SIG-M5 treated with dmso at 0.1 percent for 504 hours (cell line): ENCODE measurements around the gene CAMTA1.
A peak's percentile ranks its signal among the peaks of the same experiment; 100 is the strongest.

ENCODE experiments used
- DNase-seq: peaks from one replicate; lab custom pipeline; 2025; ENCODE audit not compliant: unreplicated experiment; lab: John Stamatoyannopoulos, UW

Gene CAMTA1

GRCh38 chr1:6776389-6776788 is 8.9 kb upstream of the CAMTA1 start:
- DNase-seq: no peak

DNA sequence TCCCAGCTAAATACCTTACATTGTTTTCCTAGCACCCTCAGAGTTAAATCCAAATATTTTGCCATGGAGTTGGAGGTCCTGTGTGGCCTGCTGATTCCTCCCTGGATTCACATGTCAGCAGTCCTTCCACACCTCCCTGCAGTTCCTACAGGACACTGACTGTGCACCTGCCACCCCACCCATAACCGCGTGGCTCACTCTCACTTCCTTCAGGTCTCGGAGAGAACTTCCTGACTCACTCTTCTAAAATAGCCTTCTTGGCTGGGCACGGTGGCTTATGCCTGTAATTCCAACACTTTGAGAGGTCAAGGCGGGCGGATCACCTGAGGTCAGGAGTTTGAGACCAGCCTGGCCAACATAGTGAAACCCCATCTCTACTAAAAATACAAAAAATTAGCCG is 8.4 kb upstream of the CAMTA1 start:
- DNase-seq: no peak

GRCh38 chr1:6777813-6778212 is 7.4 kb upstream of the CAMTA1 start:
- DNase-seq: no peak

DNA sequence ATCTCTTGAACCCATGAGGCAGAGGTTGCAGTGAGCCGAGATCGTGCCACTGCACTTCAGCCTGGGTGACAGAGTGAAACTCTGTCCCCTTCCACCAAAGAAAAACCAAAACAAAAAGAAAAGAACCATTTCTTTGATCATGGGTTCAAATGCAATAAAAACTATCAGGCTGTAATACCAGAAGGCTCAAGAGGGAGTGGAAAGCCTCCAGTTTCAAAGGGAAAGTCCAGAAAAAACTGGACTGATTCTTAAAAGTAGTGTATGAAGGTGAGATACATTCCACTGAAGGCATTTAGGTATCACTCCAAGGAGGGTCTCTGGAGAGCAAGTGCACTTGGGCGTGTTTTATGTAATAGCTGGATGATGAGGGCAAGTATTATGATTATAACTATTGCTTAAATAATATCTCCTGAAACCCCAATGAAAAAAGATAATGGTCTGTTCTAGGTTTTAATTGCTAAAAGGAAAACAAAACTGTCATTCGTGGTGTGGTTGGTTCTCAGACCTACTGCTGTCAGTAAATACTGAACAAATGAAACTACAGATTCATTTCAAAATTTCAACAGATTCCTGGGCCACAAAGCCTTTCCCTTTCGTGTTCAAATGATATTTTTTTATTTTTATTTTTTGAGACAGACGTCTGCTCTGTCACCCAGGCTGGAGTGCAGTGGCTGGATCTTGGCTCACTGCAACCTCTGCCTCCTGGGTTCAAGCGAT is 6.0 kb upstream of the CAMTA1 start:
- no peak for DNase-seq

GRCh38 chr1:6782151-6782550 is 3.1 kb upstream of the CAMTA1 start:
- DNase-seq: no peak

DNA sequence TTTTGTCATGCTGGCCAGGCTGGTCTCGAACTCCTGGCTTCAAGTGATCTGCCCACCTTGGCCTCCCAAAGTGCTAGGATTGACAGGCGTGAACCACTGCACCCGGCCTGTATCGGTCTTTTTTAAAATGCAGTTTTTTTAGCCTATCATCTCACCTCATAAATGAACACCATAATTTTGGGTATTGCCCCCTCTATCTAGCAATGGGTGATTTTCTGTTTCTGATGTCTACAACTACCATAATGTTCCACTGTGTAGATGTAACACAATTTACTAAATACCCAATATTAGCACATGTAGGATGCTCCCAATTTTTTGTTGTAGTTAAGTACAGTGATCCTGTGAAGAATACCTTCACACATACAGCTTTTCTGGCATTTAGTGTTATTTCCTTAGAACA is 2.0 kb upstream of the CAMTA1 start:
- DNase-seq: no peak

GRCh38 chr1:6783936-6784559 is 1.2 kb upstream of the CAMTA1 start:
- peak; percentile 50 for DNase-seq

DNA sequence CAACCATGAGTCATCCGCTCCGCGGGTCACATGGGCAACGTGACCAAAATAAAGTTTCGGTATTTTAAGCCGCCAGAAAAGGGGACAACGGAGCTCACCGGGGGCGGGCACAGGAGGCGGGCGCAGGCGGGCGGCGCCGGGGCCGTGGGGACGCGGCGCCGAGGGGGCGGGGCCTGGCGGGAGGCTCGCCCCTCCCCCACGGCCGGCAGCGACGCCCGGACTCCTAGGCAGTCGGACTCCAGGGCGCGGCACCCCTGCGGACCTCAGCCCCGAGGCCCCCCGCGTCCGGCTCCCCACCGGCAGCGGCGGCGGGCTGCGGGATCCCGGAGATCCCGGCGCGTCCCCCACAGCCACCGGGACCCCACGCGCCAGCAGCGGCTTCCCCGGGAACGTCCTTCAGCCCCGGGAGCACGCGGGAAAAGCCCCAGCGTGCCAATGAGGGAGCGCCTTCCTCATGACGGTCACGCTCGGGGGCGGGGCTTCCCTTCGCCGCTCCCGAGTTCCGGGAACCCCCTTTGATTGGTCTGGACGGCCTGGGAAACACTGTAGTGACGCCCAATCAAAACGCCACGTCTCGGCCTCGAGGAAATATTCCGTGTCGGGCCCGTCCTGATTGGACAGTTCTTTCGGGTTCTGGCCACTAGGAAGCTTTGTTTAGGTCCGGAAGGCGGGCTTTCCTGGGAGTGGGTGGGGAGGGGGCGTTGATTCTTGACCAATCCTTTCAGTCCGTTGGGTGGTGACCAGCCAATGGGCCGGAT is 515 bp upstream of the CAMTA1 start:
- peak; percentile 99 for DNase-seq

- no peak for DNase-seq
These were observed 663 bp downstream of the CAMTA1 start for GRCh38 chr1:6785728-6786505.

- DNase-seq: no peak
These were observed 3.7 kb downstream of the CAMTA1 start for GRCh38 chr1:6788946-6789345.

GRCh38 chr1:6790146-6790545 is 4.9 kb downstream of the CAMTA1 start:
- no peak for DNase-seq

DNA sequence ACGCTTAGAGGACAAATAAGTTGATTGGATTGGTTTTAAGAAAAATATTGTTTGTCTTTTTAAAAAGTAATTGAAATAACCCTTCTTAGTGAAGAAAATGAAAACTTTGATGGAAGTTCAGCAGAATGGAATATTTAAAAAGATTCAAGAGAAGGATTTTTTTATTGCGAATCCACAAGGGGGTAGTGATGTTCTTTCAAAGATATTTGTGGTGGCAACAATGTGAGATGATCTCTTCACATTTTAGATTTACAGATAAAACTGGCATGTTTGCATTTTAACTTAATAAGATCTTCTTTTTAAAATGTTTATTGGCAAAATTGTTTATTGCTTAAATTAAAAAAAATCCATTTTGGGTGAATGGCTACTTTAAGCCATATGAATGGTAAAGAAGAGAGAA is 8.9 kb downstream of the CAMTA1 start:
- DNase-seq: no peak

- no peak for DNase-seq
These were observed 9.9 kb downstream of the CAMTA1 start for GRCh38 chr1:6795203-6795602.

DNA sequence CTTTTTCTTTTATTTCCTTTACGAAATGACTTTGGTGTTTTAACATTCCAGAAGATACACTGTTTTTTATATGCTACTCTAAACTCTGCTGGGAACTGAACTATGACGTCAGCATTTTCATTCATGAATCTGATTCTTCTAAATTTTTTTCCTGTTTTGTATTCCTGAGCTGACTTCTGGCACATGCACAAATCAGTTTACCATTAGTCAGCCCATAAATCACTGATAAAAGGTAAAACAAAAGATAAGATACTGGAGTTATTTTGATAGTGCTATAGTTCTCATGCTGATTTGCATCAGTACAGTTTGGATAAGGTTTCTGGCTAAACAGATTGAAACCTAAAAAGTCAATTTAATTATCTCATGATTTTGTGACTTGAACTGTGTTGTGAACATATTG is 10.4 kb downstream of the CAMTA1 start:
- no peak for DNase-seq

GRCh38 chr1:6796095-6796494 is 10.8 kb downstream of the CAMTA1 start:
- DNase-seq: no peak

DNA sequence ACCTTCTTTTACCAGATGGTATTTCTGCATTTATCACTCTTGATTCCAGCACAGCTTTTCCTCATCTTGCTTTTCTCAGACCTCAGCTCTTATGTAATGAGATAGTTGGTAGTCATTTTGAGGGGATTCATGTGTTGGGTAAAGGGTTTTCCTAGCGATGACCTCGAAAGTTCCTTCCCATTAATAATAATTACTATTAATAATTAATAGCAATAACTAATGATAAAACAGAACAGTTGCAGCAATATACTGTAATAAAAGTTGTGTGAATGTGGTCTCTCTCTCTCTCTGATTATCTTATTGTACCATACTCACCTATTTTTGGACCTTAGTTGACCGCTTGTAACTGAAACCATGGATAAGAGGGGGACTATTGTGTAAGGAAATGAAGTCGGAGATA is 14.2 kb downstream of the CAMTA1 start:
- DNase-seq: no peak

GRCh38 chr1:6800745-6801144 is 15.5 kb downstream of the CAMTA1 start:
- DNase-seq: peak; percentile 31

DNA sequence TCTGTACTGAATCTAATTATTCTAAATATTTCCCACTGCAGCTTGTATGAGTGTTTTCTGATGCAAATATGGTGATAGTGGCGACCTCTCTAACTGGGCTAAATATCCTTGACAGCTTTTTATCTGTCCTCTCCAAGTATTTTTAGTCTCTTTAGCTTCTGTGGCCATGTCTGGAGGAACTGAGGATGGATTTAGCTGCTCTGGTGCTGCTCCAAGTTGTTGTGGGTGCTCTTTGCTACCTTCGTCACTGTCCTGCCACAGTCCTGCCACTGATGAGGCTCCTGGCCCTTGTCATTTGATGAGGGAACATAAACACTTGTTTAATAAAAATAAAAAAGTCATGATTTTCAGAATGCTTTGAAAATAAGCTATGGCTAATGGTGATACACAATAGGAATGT is 15.9 kb downstream of the CAMTA1 start:
- no peak for DNase-seq

DNA sequence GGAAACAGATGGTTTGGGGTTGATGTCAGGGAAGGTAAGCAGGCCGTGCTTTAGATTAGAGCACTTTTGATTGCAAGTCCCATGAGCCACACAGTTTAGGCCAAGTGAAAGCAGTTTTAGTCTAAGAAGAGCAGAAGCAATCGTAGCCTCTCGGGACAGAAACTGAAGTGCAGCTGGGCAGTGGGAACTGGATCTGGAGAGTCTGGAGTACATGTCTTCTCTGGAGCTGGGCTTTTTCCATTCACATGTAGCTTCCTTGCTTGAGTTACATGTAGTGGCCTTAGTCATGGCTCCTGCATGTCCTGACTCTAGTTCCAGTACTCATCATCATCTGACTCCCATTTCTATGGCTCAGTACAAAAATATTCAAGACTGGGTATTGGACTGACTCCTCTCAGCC is 16.7 kb downstream of the CAMTA1 start:
- DNase-seq: no peak

DNA sequence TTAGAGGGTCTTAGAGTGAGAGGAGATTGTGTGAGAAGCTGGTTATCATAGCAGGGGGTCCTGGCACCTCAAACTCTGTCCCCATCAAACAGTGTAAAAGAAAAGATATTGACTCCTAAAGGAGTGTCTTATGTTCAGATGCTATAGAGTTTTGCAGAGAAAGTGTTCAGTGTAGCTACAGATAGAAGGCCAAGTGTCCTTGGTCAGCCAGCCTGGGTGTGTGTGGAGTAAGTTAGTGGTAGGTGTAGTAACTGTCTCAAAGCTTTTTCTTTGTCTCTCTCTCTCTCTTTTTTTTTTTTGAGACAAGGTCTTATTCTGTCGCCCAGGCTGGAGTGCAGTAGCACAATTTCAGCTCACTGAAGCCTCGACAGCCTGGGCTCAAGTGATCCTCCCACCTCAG is 17.2 kb downstream of the CAMTA1 start:
- no peak for DNase-seq

GRCh38 chr1:6802893-6803292 is 17.6 kb downstream of the CAMTA1 start:
- no peak for DNase-seq

DNA sequence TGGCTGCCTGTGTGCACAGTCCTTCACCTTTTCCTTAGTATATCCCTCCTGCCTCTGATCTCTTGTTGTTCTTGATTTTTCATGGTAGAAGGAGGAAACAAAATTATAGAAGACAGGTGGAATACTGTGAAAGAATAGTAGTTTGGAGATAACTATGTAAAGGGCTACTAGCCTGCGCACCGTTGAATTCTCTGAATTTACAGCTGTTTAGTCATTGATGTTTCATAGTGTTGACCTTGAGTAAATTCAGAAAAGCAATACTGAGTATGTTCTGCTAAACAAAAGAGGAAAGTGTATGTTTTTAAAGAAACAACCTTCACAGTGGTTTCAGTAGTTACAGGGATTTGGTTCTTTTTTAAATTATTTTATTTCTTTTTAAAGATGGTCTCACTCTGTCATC is 18.1 kb downstream of the CAMTA1 start:
- no peak for DNase-seq
